CD4-positive, alpha-beta T cell treated with Interleukin-15 for 4 hours (primary cell): Measurements from ENCODE around the gene REEP6.
"Not testable (repeated sequence)": the region's sequence is repeated elsewhere in the genome, so short reads cannot be mapped to it uniquely, and the experiment has no call there.

Experiments
- DNase-seq: peaks from one replicate; pipeline ENCODE4 v3.0.0-alpha.2; 2020; ENCODE audit warnings: low spot score

The REEP6 gene

GRCh38 chr19:1524287-1524971, 33.4 kb downstream of the REEP6 start:
- DNase-seq = no peak

GRCh38 chr19:1524972-1525325, 34.0 kb downstream of the REEP6 start:
- DNase-seq = no peak

GRCh38 chr19:1525343-1525742, 34.4 kb downstream of the REEP6 start:
- no peak for DNase-seq

- no peak for DNase-seq
Measured at GRCh38 chr19:1526066-1526778, 35.2 kb downstream of the REEP6 start.

GRCh38 chr19:1526979-1527649, 36.1 kb downstream of the REEP6 start:
- DNase-seq = no peak

- DNase-seq = no peak
Measured at GRCh38 chr19:1527650-1528309, 36.8 kb downstream of the REEP6 start.

GRCh38 chr19:1528596-1529429, 37.8 kb downstream of the REEP6 start:
- no peak for DNase-seq

GRCh38 chr19:1529430-1529816, 38.4 kb downstream of the REEP6 start:
- no peak for DNase-seq

- not testable (repeated sequence) for DNase-seq
Measured at GRCh38 chr19:1530856-1531255, 39.9 kb downstream of the REEP6 start.

GRCh38 chr19:1531587-1531986, 40.6 kb downstream of the REEP6 start:
- DNase-seq = no peak

- DNase-seq = no peak
Measured at GRCh38 chr19:1532003-1532402, 41.0 kb downstream of the REEP6 start.

- DNase-seq = no peak
Measured at GRCh38 chr19:1533510-1534150, 42.6 kb downstream of the REEP6 start.

- DNase-seq = no peak
Measured at GRCh38 chr19:1534972-1535371, 44.0 kb downstream of the REEP6 start.

- DNase-seq = not testable (repeated sequence)
Measured at GRCh38 chr19:1535699-1536098, 44.7 kb downstream of the REEP6 start.

GRCh38 chr19:1538978-1539377, 48.0 kb downstream of the REEP6 start:
- DNase-seq = no peak

GRCh38 chr19:1539749-1540148, 48.8 kb downstream of the REEP6 start:
- not testable (repeated sequence) for DNase-seq

GRCh38 chr19:1540365-1540925, 49.5 kb downstream of the REEP6 start:
- DNase-seq = no peak
